Panc1 (cell line): Measurements from ENCODE around the gene FADS2. TPM values are rescaled to one million over a fixed set of nuclear protein-coding genes. Genes with fewer than 3 reads are reported as not detected.

Experiments
- ATAC-seq: fragments of 200-7000 bp; cut with Tn5 transposase; 2 replicates; pipeline ENCODE4 v1.9.1; 2020; ENCODE audit warnings: mild to moderate bottlenecking, moderate library complexity
- BruUV-seq: library from RNA; stranded (reverse); fragments of 400-500 nt; replicated peaks from 2 replicates; lab custom pipeline; 2021; lab: Mats Ljungman, UMichigan
- CTCF ChIA-PET: fragments of 300-600 bp; sonication (Branson Sonifier 250); formaldehyde crosslinking; loops from one replicate; lab custom pipeline; 2022; ENCODE audit warnings: antibody characterized with exemption; lab: Charles Lee
- POLR2A ChIA-PET: fragments of 300-600 bp; sonication (Branson Sonifier 250); formaldehyde crosslinking; loops from one replicate; lab custom pipeline; 2022; ENCODE audit warnings: antibody characterized with exemption; lab: Charles Lee
- DNase-seq: peaks from one replicate; pipeline ENCODE4 v3.0.0-alpha.2; 2010; ENCODE audit warnings: low read depth, low spot score
- H3K27ac ChIP-seq: 2 replicates; pipeline ENCODE4 v1.5.1; 2011; ENCODE audit warnings: mild to moderate bottlenecking, low read length, inconsistent platforms
- H3K27me3 ChIP-seq: fragments of 200-500 bp; sonication (Bioruptor generic); 2 replicates; pipeline ENCODE4 v1.6.0; 2014; ENCODE audit warnings: low read length, inconsistent platforms; ENCODE audit not compliant: control insufficient read depth, insufficient read depth
- H3K36me3 ChIP-seq: fragments of 200-500 bp; sonication (Bioruptor generic); 2 replicates; pipeline ENCODE4 v1.5.1; 2014; ENCODE audit warnings: inconsistent platforms, mild to moderate bottlenecking, low read length, moderate library complexity; ENCODE audit not compliant: control insufficient read depth, insufficient read depth
- H3K4me1 ChIP-seq: 2 replicates; pipeline ENCODE4 v1.5.1; 2011; ENCODE audit warnings: inconsistent platforms, mild to moderate bottlenecking, low read length, moderate library complexity; ENCODE audit not compliant: control insufficient read depth, insufficient read depth
- H3K4me3 ChIP-seq, 2 experiments: 2 replicates each; pipeline ENCODE4 v1.5.1; 2011 to 2012; ENCODE audit warnings: low read depth in 2 of 2, low read length in 2 of 2, mild to moderate bottlenecking in 2 of 2, inconsistent platforms in 1 of 2, moderate library complexity in 1 of 2
- H3K9me3 ChIP-seq: fragments of 200-500 bp; sonication (Bioruptor generic); 2 replicates; pipeline ENCODE4 v1.5.1; 2014; ENCODE audit warnings: low read depth, mild to moderate bottlenecking, inconsistent platforms, low read length, moderate library complexity; ENCODE audit not compliant: control insufficient read depth, insufficient read depth
- CTCF ChIP-seq: fragments of 450-650 bp; IDR thresholded peaks from 2 replicates; pipeline ENCODE4 v1.5.1; 2017; ENCODE audit warnings: mild to moderate bottlenecking
- POLR2AphosphoS5 ChIP-seq: IDR thresholded peaks from 2 replicates; pipeline ENCODE4 v1.6.1; 2012; ENCODE audit warnings: mild to moderate bottlenecking, low read depth, low read length, moderate library complexity
- REST ChIP-seq, 2 experiments: IDR thresholded peaks; 2 replicates each; pipeline ENCODE4 v1.6.1; 2011 to 2012; ENCODE audit warnings: low read depth in 2 of 2, control low read depth in 1 of 2, low read length in 1 of 2, mild to moderate bottlenecking in 1 of 2, moderate library complexity in 1 of 2; ENCODE audit not compliant: insufficient read depth in 1 of 2
- SIN3A ChIP-seq: IDR thresholded peaks from 2 replicates; pipeline ENCODE4 v1.6.1; 2012; ENCODE audit warnings: low read depth, mild to moderate bottlenecking, low read length, moderate library complexity, borderline replicate concordance; ENCODE audit not compliant: insufficient read depth
- TCF7L2 ChIP-seq: IDR thresholded peaks from 2 replicates; pipeline ENCODE4 v1.6.1; 2011; ENCODE audit warnings: mild to moderate bottlenecking, low read depth, low read length, inconsistent platforms
- in situ Hi-C: cut with HindIII; loops from 2 replicates; pipeline ENCODE4 v1.10.0; 2016; ENCODE audit warnings: low sequenced_read_pairs, low pct_unique_long_range_greater_than_20kb
- intact Hi-C: fragments of 100-400 bp; cut with micrococcal nuclease; formaldehyde crosslinking; loops from one replicate; pipeline ENCODE4 v1.10.0; 2022; ENCODE audit not compliant: unreplicated experiment
- total RNA-seq: library from RNA; stranded (reverse); gene quantifications from one replicate; pipeline ENCODE4 v1.2.1, GENCODE V29; 2021; ENCODE audit not compliant: unreplicated experiment

Gene FADS2
- total RNA-seq, 1 experiment from 2014 or later = 679 TPM

- TF ChIP-seq TCF7L2 (no peak), REST (IDR thresholded peaks at IDR 0.05; ENCODE audit: insufficient read depth in 1 of 2, low read depth in 2 of 2, low read length in 1 of 2) (no peak), CTCF (no peak), POLR2AphosphoS5 (no peak), SIN3A (no peak)
- no TSS peak for BruUV-seq
- no peak for DNase-seq
- Histone ChIP-seq H3K9me3 (no peaks in the 10 kb centered on the region), H3K27ac (no peak overlapping the region), H3K4me1 (no peaks in the 10 kb centered on the region), H3K4me3 (no peak overlapping the region), H3K27me3 (no peaks in the 10 kb centered on the region), H3K36me3 (no peaks in the 10 kb centered on the region)
- ChIA-PET POLR2A (no interaction called here), CTCF (no interaction called here)
- intact Hi-C loops (no loop called here), in situ Hi-C loops (no loop called here)
- no peak for ATAC-seq
Measured at GRCh38 chr11:61879152-61879551, 51.1 kb downstream of the FADS2 start.

DNA sequence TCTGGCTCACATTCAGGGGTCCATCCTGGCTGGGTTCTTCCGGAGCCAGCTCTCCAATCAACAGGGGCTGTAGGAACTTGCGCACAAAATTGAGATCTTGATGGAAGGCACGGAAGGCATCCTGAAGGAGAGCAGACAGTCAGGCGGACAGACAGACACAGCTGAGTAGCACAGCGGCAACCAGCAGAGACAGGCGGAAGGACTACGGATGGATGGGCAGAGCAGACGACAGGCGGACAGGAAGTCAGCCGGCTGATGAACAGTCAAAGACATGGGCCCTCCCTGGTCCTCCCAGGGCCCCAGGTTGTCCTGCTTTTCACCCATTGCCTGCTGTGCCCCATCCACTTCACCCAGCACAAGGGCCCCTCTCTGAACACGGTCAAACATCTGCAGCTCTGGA lies 51.9 kb downstream of the FADS2 start:
- Histone ChIP-seq H3K9me3 (no peaks in the 10 kb centered on the region), H3K27ac (no peak overlapping the region), H3K36me3 (no peaks in the 10 kb centered on the region), H3K4me3 (no peak overlapping the region), H3K4me1 (no peaks in the 10 kb centered on the region), H3K27me3 (no peaks in the 10 kb centered on the region)
- ChIA-PET POLR2A (interaction anchor here (0.6 kb wide), 1 partner anchor 119 kb away, joined by 3 read pairs; no protein-coding TSS in a partner anchor), CTCF (no interaction called here)
- BruUV-seq = no TSS peak
- intact Hi-C loops = no loop called here
- in situ Hi-C loops = no loop called here
- no peak for TF ChIP-seq POLR2AphosphoS5
- TF ChIP-seq CTCF = no peak
- ATAC-seq (no peak), DNase-seq (no peak)
